Measurements from ENCODE around the gene RIBC1. TPM values are rescaled to one million over a fixed set of nuclear protein-coding genes. Genes with fewer than 3 reads are reported as not detected.

RIBC1 gene
- total and polyA plus RNA-seq, 2 experiments from 2014 or later: 0.45 to 0.55 TPM

DNA sequence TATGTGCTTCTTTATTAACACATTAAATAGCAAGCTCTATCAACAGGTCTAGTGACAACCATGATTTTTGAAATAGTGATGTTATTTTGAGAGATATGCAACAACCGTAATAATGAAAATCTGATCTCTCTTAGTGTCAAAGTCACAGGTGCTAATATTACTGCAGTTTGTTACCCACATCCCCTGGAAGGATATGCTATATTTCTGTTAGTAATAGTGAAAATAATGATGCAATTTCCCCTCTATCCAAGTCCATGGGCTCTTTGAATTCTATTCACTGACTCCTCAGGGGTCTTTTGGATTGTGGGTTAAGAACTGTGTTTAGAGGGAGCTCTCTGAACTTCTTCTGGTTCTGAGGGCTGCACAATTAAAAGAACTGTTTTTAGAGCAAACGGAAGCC lies 14.5 kb downstream of the RIBC1 start:
- DNase-seq (ENCODE audit: low spot score) (no peak), ATAC-seq (no peak)
- peaks cover 2% of the 10 kb centered on the region; the same call in 2 of the 3 replicates for H3K36me3 Mint-ChIP-seq (ENCODE audit: low read depth)

More for the DNA sequence above, 14.5 kb downstream of the RIBC1 start:
- Histone ChIP-seq H3K27me3 (ENCODE audit: insufficient read depth) (peaks cover 21% of the 10 kb centered on the region), H3K79me2 (replicated peaks; ENCODE audit: insufficient read depth) (no peaks in the 10 kb centered on the region), H3K9me2 (ENCODE audit: insufficient read depth) (no peaks in the 10 kb centered on the region), H3K36me3 (ENCODE audit: insufficient read depth) (no peaks in the 10 kb centered on the region), H3K4me3 (no peak overlapping the region), H3K4me2 (no peak overlapping the region), H3K27ac (ENCODE audit: low read depth) (no peak overlapping the region), H2AFZ (no peak overlapping the region), H3K4me1 (ENCODE audit: insufficient read depth) (peaks cover 6% of the 10 kb centered on the region; the same call in 1 of the 2 replicates), H4K20me1 (replicated peaks; ENCODE audit: insufficient read depth) (no peaks in the 10 kb centered on the region), H3F3A (replicated peaks; ENCODE audit: low read depth) (no peaks in the 10 kb centered on the region)
- H3K4me3 Mint-ChIP-seq: no peak overlapping the region
- no peak overlapping the region for H3K27ac Mint-ChIP-seq
- no peaks in the 10 kb centered on the region for H3K9me3 Mint-ChIP-seq
- H3K4me1 Mint-ChIP-seq: peaks cover 9% of the 10 kb centered on the region
- TF ChIP-seq JUNB (IDR thresholded peaks at IDR 0.05; ENCODE audit: unreplicated experiment): no peak
- TF ChIP-seq EZH2phosphoT487 (IDR thresholded peaks at IDR 0.05; ENCODE audit: unreplicated experiment): no peak
- TF ChIP-seq, protein P1, sequence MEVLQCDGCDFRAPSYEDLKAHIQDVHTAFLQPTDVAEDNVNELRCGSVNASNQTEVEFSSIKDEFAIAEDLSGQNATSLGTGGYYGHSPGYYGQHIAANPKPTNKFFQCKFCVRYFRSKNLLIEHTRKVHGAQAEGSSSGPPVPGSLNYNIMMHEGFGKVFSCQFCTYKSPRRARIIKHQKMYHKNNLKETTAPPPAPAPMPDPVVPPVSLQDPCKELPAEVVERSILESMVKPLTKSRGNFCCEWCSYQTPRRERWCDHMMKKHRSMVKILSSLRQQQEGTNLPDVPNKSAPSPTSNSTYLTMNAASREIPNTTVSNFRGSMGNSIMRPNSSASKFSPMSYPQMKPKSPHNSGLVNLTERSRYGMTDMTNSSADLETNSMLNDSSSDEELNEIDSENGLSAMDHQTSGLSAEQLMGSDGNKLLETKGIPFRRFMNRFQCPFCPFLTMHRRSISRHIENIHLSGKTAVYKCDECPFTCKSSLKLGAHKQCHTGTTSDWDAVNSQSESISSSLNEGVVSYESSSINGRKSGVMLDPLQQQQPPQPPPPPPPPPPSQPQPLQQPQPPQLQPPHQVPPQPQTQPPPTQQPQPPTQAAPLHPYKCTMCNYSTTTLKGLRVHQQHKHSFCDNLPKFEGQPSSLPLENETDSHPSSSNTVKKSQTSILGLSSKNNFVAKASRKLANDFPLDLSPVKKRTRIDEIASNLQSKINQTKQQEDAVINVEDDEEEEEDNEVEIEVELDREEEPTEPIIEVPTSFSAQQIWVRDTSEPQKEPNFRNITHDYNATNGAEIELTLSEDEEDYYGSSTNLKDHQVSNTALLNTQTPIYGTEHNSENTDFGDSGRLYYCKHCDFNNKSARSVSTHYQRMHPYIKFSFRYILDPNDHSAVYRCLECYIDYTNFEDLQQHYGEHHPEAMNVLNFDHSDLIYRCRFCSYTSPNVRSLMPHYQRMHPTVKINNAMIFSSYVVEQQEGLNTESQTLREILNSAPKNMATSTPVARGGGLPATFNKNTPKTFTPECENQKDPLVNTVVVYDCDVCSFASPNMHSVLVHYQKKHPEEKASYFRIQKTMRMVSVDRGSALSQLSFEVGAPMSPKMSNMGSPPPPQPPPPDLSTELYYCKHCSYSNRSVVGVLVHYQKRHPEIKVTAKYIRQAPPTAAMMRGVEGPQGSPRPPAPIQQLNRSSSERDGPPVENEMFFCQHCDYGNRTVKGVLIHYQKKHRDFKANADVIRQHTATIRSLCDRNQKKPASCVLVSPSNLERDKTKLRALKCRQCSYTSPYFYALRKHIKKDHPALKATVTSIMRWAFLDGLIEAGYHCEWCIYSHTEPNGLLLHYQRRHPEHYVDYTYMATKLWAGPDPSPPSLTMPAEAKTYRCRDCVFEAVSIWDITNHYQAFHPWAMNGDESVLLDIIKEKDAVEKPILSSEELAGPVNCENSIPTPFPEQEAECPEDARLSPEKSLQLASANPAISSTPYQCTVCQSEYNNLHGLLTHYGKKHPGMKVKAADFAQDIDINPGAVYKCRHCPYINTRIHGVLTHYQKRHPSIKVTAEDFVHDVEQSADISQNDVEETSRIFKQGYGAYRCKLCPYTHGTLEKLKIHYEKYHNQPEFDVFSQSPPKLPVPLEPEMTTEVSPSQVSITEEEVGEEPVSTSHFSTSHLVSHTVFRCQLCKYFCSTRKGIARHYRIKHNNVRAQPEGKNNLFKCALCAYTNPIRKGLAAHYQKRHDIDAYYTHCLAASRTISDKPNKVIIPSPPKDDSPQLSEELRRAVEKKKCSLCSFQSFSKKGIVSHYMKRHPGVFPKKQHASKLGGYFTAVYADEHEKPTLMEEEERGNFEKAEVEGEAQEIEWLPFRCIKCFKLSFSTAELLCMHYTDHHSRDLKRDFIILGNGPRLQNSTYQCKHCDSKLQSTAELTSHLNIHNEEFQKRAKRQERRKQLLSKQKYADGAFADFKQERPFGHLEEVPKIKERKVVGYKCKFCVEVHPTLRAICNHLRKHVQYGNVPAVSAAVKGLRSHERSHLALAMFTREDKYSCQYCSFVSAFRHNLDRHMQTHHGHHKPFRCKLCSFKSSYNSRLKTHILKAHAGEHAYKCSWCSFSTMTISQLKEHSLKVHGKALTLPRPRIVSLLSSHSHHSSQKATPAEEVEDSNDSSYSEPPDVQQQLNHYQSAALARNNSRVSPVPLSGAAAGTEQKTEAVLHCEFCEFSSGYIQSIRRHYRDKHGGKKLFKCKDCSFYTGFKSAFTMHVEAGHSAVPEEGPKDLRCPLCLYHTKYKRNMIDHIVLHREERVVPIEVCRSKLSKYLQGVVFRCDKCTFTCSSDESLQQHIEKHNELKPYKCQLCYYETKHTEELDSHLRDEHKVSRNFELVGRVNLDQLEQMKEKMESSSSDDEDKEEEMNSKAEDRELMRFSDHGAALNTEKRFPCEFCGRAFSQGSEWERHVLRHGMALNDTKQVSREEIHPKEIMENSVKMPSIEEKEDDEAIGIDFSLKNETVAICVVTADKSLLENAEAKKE (CRISPR knock-in tag; IDR thresholded peaks at IDR 0.05): no peak
- no peak for TF ChIP-seq STAT1 (IDR thresholded peaks at IDR 0.05; ENCODE audit: unreplicated experiment)
- TF ChIP-seq POLR2AphosphoS5 (IDR thresholded peaks at IDR 0.05; ENCODE audit: low read depth): no peak
- no peak for TF ChIP-seq NANOG (IDR thresholded peaks at IDR 0.05; ENCODE audit: borderline replicate concordance)
- TF ChIP-seq, protein P2, sequence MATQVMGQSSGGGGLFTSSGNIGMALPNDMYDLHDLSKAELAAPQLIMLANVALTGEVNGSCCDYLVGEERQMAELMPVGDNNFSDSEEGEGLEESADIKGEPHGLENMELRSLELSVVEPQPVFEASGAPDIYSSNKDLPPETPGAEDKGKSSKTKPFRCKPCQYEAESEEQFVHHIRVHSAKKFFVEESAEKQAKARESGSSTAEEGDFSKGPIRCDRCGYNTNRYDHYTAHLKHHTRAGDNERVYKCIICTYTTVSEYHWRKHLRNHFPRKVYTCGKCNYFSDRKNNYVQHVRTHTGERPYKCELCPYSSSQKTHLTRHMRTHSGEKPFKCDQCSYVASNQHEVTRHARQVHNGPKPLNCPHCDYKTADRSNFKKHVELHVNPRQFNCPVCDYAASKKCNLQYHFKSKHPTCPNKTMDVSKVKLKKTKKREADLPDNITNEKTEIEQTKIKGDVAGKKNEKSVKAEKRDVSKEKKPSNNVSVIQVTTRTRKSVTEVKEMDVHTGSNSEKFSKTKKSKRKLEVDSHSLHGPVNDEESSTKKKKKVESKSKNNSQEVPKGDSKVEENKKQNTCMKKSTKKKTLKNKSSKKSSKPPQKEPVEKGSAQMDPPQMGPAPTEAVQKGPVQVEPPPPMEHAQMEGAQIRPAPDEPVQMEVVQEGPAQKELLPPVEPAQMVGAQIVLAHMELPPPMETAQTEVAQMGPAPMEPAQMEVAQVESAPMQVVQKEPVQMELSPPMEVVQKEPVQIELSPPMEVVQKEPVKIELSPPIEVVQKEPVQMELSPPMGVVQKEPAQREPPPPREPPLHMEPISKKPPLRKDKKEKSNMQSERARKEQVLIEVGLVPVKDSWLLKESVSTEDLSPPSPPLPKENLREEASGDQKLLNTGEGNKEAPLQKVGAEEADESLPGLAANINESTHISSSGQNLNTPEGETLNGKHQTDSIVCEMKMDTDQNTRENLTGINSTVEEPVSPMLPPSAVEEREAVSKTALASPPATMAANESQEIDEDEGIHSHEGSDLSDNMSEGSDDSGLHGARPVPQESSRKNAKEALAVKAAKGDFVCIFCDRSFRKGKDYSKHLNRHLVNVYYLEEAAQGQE (IDR thresholded peaks at IDR 0.05; ENCODE audit: unreplicated experiment): no peak
- TF ChIP-seq CTCF (conservative IDR thresholded peaks at IDR 0.05; ENCODE audit: low read depth in 2 of 2): no peak
- TF ChIP-seq, protein P3, sequence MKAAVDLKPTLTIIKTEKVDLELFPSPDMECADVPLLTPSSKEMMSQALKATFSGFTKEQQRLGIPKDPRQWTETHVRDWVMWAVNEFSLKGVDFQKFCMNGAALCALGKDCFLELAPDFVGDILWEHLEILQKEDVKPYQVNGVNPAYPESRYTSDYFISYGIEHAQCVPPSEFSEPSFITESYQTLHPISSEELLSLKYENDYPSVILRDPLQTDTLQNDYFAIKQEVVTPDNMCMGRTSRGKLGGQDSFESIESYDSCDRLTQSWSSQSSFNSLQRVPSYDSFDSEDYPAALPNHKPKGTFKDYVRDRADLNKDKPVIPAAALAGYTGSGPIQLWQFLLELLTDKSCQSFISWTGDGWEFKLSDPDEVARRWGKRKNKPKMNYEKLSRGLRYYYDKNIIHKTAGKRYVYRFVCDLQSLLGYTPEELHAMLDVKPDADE (IDR thresholded peaks at IDR 0.05): no peak
- TF ChIP-seq ZNF114 (CRISPR knock-in tag; IDR thresholded peaks at IDR 0.05): no peak
- TF ChIP-seq ZNF331 (CRISPR knock-in tag; IDR thresholded peaks at IDR 0.05; ENCODE audit: low read depth): no peak
- TF ChIP-seq CREB1 (CRISPR knock-in tag; IDR thresholded peaks at IDR 0.05; ENCODE audit: low read depth): no peak
- TF ChIP-seq EZH2 (IDR thresholded peaks at IDR 0.05; ENCODE audit: low read depth, unreplicated experiment): no peak
- peaks cover 8% of the 10 kb centered on the region for H3K27me3 Mint-ChIP-seq (ENCODE audit: insufficient read depth, low read depth, poor library complexity)

Measured in GM23338 (cell line).